Measurements from ENCODE around the gene PIEZO2.
"Not testable (repeated sequence)": the region's sequence is repeated elsewhere in the genome, so short reads cannot be mapped to it uniquely, and the experiment has no call there.

Gene PIEZO2

DNA sequence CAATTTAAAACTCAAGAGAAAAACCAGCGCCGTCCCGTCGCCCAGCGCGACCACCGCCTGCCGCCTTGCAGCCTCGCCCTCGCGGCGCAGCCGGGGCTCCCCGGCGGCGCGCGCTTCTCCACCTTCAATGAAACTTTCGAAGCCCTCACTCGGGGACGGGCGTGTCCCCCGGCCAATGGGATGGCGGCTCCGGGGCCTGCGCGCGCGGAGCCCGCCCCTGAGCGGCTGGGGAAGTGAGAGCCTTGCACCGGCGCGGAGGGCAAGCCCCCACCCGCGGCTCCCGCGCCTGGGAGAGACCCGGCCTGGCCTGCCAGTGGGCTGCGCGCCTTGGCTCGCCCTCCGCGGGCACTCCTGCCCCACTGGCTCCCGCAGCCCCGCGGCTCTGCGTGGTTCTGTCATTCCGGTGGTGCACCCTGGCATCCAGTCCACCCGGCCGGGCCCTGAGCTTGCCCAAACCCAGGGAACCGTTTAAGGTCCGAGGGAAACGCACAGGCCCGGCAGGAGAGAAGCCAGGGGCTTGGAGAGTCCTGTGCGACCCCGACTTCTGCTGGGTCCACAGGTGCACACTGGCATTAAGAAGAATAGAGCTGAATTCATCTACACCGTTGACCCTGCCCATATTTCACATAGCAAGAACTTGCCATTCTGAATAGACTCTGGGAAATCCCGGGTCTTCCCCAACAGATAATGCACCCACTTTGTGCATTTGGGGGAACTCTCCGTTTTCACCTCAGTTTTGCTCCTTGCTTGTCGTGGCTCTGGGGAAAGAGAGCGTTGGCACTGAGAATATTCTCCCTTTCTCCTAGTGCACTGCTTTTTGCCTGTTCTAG is at the start of gene PIEZO2:
TSS of gene PIEZO2 (minus strand) at position 129 of the 830 bp plus-strand sequence. CDS start 981 bp downstream, outside the sequence.
- DNase-seq: peak; percentile 59

DNA sequence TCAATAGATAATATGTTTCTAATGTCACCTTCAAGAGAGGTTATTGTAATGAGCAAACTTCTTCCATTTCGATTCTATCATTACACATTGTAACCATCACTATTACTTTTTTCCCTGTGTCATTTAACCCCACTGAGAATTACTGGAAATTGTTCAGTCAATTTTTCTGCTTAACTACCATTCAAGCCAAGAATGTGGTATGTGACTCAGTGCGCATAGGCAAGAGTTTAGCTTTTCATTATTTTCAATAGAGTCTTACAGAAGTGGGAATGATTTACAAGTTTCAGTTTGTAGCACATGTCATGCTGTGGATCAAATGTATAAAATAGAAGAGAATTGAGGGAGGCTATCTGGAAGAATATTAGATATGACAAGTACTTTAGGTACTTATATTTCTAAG is 34.3 kb upstream of the PIEZO2 start:
- DNase-seq: no peak

DNA sequence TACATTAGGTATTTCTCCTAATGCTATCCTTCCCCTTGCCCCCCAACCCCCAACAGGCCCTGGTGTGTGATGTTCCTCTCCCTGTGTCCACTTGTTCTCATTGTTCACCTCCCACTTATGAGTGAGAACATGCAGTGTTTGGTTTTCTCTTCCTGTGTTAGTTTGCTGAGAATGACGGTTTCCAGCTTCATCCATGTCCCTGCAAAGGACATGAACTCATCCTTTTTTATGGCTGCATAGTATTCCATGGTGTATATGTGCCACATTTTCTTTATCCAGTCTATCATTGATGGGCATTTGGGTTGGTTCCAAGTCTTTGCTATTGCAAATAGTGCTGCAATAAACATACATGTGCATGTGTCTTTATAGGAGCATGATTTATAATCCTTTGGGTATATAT is 32.3 kb upstream of the PIEZO2 start:
- DNase-seq: not testable (repeated sequence)

DNA sequence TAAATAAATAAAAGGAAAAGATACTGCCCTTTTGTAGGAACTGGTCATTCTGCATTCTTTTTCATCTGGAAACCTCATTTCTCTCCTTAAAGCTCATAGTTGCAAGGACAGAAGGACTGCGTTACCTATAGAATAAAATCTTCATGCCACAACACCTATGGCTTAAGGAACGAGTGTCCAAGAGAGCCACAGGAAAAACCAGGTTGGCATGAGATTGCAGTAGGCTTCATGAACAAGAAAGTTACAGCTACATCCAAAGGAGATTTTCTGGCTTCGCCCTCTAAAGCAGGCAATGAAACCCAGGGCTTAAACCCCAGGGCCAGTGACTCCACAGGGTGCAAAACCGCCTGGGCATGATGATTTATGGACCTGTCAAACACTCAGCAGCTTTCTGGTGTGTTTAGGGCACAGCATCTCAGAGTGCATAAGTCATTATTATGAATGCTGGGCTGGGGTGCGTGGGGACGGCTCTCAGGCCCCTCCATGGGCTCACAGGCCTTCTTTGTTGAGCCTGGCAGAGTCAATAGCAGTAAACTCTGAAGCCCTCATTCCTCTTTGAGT is 30.7 kb upstream of the PIEZO2 start:
- no peak for DNase-seq

DNA sequence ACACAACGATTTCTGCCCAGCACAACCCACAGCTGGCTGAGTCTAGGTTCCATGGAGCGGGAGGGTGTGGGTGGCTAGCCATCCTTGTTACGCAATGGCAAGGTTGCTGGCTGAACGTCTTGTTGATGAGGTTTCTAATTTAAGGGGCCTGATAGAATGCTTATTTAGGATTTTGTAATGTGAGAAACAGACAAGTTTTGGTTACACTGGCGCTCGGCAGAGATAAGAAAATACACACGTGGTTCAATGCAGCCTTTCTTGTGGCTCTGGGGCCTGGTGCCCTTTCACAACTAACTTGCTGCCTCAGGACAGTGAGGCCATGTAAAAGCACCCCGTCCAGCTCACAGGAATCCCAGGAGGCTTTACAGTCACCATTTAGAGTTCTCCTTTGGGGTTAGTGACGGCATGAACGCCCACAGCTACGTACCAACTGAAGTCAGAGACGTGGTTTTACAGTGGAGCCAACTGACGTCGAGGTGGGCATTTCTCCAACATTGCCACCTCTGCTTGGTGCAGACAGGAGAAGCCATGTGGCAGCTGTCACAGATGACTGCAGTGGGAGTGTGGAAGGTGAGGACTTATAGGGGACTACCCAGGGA is 29.7 kb upstream of the PIEZO2 start:
- DNase-seq: no peak

DNA sequence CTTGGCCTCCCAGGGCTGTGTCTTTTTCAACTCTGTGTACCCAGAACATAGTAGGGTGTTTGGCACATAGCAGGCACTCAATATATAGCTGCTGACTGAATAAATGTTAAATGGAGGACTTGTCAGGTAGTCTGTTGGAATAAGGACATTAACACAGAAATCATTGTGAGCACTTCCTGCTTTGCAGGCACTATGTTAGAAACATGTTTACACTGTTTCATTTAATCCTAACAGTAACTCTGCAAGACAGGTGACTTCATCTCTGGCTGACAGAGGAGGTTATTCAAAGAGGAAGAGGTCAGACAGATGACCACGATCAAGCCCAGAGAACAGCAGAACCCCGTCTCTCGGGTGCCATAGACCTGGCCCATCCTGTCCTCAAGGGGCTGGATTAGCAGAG is 28.0 kb upstream of the PIEZO2 start:
- no peak for DNase-seq

DNA sequence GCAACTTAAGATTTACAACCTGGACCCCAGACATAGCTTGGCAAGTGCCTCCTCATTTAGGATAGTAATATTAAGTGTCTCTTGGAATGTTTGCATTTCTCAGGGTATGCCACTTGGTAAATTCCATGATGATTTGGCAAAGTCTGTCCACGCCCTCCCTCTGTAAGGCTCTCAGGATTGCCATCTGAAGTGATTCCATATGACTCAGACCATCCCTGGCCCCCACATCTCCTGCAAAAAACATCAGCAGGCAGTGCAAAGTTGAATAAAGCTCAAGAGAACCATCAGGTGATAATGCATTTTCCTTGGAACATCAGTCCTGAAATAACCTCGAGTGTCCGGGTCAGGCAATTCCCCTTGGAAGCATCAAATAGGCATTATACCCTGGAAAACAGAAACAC is 27.1 kb upstream of the PIEZO2 start:
- peak; percentile 18 for DNase-seq

DNA sequence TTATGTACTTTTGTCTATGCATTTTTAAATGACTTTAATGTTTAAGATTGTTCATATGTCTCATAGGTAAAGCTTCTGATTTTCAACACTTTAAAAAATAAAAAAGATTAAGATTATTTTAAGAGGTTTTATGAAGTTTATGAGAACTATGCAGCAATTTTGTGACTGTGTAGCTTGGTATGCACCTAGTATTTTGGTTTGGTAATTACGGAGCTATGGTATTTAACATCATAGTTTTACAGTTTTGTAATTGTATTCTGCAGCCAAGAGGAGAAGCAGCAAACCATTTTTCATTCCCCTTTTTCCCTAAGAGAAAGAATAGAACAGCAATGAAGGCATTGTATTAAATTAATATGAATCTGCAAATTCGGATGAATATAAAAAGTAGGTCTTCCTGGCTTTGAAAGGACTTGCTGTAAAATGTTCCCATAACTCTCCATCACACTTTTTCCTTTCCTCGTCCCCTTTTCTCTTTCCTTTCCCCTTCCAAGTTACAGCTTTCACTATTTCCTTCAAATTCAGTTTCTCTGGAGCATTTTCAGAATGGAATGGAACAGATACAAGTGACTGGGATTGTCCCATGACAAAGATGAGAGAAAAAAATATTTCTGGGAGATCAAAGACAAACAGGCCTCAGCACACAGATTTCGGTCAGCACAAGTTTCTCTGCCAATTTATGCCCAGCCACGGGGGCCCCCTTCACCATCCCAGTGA is 26.1 kb upstream of the PIEZO2 start:
- peak; percentile 15 for DNase-seq

DNA sequence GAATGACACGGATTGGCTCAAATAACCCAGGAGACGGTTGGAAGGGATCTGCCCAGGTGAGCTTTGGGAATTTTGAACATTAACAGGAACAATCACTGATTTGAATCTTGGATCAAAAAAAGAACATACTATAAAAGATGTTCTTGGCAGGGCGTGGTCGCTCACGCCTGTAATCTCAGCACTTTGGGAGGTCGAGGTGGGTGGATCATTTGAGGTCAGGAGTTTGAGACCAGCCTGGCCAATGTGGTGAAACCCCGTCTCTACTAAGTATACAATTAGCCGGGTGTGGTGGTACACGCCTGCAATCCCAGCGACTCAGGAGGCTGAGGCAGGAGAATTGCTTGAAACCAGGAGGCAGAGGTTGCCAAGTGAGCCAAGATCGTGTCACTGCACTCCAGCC is 24.8 kb upstream of the PIEZO2 start:
- DNase-seq: not testable (repeated sequence)

DNA sequence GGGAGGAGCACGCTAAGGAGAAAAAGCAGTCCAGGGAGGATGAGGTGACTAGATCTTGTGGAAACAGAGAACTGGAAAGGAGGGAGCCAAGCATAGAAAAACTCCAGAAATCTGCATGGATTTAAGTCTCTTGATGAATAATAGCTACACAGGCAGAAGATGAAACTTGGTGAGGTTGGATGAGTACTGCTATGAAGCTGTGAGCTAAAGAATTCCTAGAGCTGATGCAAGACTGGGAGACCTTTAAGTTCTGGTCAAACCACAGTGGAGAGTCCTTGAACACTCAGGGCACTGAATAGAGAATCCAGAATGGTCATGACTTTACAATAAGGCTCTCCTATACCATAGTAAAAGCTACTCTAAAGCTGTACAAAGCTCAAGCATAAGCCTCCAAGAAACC is 18.4 kb upstream of the PIEZO2 start:
- no peak for DNase-seq

DNA sequence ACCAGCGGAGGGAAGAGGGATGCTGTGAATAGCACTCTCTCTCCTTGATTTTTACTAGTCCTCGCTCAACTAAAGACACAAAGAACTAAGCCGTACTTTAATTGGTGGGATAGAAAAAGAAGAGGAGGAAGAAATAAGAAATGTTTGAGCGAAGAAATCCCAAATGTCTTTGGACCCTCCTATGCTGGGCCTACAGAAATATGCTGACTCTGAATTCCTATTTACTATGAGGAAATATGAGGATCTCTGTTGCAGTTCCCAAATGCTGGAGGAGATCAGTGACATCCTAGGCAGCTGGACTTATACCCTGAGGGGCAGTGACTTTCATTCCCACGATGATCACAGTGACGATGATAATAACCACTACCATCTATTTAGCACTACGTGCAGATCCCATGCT is 16.6 kb upstream of the PIEZO2 start:
- DNase-seq: no peak

DNA sequence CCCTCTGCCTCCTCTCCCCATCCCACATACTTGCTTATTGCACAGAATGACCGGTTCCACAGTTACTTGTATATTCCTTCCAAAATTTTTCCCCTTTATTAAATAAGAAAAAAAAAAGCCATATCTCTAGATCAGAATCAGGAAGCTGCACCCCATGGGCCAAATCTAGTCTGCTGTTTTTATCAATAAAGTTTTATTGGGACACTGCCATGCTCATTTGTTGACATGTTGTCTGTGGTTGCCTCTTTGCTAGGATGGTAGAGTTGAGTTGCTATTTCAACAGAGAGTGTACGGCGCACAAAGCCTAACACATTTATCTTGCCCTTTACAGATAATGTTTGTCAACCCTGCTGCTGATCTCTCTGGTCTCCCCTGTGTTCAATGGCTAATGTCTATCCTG is 15.8 kb upstream of the PIEZO2 start:
- no peak for DNase-seq

DNA sequence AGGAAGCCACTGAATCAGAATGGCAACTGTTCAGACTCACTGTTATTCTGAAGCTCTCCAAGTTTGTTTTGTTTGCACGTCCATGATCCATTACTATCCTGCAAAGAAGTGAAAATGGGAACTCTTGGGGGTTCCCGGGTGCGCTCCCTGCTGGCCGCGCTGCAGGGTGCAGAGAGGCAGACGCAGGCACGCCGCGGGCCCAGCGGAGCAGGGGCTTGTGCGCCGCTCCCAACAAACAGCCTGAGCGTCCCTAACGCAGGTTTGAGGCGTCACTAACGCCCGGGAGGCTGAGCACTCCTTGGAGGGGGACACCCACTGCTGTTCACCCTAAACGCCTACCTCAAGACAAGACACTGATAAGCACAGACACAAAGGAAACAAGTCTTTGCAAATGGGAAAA is 14.3 kb upstream of the PIEZO2 start:
- no peak for DNase-seq

DNA sequence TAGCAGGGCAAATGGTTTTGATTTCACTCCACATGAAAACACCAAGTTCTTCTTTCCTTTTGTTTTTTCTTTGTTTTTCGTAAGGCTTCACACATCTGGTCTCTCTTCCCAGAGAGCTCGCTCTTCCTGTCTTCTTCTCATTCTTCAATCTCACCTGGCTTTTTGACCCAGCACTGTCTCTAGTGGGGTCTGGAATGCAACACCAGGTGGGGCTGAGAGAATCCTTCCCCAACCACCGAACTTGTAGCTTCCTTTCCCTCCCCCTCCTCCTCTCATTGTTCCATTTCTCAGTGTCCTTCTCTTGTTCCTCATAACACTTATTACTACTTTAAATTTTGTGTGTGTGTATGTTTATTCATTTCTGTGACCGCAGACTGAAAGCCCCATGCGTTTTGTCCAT is 13.5 kb upstream of the PIEZO2 start:
- DNase-seq: no peak

DNA sequence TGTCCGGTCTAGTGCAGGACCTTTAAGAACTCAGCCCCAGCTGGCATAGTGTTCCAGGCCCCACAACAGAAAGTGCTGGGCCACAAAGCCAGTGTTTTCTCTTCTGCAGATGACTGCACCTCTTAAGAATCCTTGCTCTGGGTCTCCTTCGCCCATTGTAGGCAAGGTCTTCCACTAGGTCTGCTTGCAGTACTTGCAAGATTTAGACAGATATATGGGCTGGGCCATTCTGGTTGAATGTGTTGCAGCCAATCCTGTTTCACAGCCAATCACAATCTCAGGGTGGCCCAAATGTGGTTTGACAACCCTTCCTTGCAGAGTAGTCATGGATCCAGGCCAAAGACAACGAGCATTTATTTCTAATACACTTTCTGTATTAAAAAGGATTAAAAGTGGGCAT is 13.1 kb upstream of the PIEZO2 start:
- no peak for DNase-seq

DNA sequence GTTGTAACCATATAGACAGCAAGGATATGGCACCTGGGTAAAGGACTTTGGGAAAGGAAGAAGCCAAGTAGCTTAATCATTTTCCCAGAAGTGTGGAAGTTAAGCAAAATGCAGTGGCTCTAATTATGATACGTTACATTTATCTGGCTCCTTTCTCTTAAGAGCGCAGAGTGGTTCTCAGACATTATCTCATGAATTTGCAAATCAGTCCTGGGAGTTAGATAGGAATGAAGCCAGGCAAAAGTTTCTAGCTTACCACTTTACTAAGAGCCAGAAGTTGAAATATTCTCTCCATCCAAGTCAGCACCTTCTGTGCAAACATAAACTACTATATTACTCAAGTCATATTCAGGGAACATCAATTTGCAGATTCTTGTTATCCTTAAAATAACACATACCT is 10.9 kb upstream of the PIEZO2 start:
- DNase-seq: no peak

DNA sequence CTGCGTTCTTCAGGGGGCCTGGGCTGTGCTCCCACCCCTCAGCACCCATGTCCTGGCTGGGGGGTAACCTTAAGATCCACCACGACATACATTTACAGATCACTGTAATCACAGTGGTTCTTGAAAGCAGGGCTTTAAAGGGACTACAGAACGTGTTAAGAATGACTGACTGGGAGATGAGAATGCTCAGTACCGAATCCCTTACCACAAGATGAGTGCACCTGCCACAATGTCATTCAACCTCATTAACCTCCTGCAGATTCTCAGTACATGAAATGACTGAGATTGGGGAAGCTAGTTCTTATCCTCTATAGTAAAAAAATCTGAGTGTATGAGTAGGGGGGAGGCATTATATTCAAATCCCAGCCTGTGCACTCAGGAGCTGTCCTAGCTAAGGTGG is 10.5 kb upstream of the PIEZO2 start:
- no peak for DNase-seq

DNA sequence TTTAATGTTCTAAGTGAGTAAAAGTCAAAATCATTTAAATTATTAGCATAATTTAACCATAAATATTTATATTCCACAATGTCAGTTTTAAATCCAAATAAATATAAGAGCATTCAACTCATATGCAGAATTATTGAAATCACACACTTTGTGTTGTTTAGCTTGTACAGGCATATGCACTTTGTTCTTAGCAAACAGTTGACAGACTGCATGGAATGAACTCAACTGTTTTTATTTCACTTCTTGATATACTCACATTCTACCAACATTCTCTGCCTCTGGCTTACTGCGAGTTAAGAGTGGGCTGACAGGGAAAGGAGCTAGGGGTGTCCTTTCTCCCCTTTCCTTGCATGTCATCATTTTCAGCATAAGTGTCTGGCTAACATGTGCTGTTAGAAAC is 7.6 kb upstream of the PIEZO2 start:
- DNase-seq: no peak

DNA sequence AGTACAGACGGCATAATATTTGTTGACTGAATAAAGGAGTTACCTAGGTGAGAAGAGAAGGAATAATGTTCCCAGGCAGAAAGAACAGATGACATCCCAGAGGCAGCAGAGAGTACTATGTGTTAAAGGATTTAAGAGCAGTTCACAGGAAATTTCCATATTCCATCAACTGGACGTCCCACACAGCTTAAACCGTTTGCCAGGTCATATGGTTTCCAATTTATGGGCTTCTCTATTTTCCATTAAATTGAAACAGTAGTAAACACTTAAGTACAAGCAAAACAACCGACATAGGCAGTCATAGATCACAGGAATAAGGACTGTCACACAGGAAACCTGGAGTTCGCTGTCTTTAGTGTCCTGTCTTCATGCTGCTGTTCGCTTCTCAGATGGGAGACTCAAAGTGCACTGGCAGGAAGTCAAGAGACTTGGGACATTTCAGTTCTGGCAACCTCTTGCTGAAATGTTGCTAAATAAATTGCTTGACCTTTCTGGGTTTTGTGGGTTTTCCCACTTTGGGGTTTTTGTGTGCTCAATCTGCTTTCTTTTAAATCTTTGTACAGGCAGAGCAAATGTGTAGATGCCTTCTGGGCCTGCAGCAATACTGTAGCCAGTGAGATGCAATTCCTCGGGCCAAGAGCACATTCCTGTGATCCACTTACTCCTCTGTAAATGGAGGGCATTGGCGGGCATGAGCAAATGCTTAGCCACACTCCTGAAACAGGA is 5.8 kb upstream of the PIEZO2 start:
- DNase-seq: no peak

DNA sequence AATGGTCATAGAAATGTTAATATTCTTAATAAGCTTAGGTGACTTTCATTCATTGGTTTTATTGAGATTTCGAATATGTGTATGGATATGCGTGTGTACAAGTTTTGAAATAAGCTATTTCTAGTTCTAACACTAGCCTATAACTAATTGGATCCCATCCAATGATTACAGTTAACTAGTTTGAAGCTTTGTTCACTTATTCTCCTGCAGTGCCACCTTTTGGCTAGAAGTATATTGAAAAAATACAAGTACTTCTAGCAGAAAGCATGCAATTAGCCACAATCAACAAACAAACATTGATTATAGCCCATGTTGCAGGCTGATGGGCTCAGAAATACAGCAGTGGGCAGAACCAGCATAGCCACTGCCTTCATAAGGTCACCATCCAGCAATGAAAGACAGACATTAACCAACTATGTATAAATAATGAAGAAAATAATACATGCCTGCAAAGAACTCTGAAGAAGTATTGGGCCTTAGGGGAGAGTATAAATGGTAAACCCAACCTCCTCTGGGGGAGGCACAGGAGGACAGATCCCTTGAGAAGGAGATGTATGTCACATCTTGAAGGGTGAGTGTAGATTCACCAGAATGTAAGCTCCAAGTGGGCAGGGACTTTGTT is 5.1 kb upstream of the PIEZO2 start:
- DNase-seq: peak; percentile 65

DNA sequence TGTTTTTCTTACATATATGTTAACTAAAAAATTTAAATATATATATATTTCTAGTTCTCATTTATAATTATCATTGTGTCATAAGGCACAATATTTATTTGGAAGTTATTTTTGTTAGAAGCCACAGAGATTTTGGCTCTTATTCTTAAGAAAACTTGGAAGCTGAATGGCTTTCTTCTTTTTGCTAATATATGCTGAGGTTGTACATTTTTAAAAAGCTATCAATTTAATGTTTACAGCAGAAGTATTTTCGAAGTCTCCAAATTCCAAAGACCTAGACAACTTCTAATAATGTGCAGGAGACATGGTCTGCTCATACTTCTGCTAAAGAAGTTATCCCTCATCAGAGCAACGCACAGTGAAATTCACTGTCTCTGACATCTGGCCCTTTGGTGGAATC is 3.7 kb upstream of the PIEZO2 start:
- DNase-seq: no peak

DNA sequence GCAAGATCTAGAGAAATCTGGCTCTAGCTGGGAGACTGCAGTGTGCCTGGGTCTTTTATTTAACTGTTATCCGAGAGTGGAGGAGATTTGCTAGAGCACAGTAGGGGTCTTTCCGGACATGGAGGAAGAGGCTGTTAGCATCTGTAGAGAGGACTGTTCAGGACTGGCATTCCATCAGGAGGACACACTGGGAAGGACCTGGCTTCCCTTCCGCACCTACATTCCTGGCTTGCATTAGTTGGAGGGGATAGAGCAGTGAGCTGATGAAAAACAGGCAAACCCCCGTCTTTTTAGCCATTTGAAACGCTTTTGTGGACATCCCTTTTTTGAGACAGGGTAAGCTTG is 874 bp upstream of the PIEZO2 start:
- DNase-seq: no peak

Measured in amniotic stem cell (primary cell).